WTC11 (cell line): ENCODE measurements around the gene UQCRQ. TPM values are rescaled to one million over a fixed set of nuclear protein-coding genes. Genes with fewer than 3 reads are reported as not detected.

Experiments
- ATAC-seq: fragments of 200-7000 bp; cut with Tn5 transposase; 2 replicates; pipeline ENCODE4 v1.10.0; 2021; ENCODE audit warnings: mild to moderate bottlenecking, moderate library complexity
- CTCF ChIA-PET: fragments of 300-600 bp; sonication (Branson Sonifier 250); formaldehyde crosslinking; loops from one replicate; lab custom pipeline; 2021; ENCODE audit warnings: antibody characterized with exemption; lab: Charles Lee
- POLR2A ChIA-PET: fragments of 350-600 bp; sonication (Branson Sonifier 250); formaldehyde crosslinking; loops from one replicate; lab custom pipeline; 2021; ENCODE audit warnings: antibody characterized with exemption; lab: Charles Lee
- DNase-seq: peaks from one replicate; pipeline ENCODE4 v3.0.0; 2021; ENCODE audit warnings: low spot score
- H3K27ac Mint-ChIP-seq: 2 replicates; pipeline ENCODE4 v1.8.0; 2021; ENCODE audit warnings: mixed read lengths
- H3K27me3 Mint-ChIP-seq: 2 replicates; pipeline ENCODE4 v1.8.0; 2021; ENCODE audit warnings: low read depth, mild to moderate bottlenecking, moderate library complexity, mixed read lengths
- H3K36me3 Mint-ChIP-seq: 2 replicates; pipeline ENCODE4 v1.8.0; 2021; ENCODE audit warnings: mixed read lengths
- H3K4me1 Mint-ChIP-seq: 2 replicates; pipeline ENCODE4 v1.8.0; 2022; ENCODE audit warnings: mixed read lengths
- H3K4me3 Mint-ChIP-seq: 2 replicates; pipeline ENCODE4 v1.8.0; 2021; ENCODE audit warnings: mild to moderate bottlenecking, moderate library complexity, mixed read lengths
- H3K9me3 Mint-ChIP-seq: 2 replicates; pipeline ENCODE4 v1.8.0; 2021; ENCODE audit warnings: mixed read lengths
- ATF1 ChIP-seq: sonication (generic); formaldehyde crosslinking; IDR thresholded peaks from 2 replicates; pipeline ENCODE4 v1.8.1; 2023; ENCODE audit warnings: mild to moderate bottlenecking, moderate library complexity, missing genetic modification reagents
- CBFB ChIP-seq: sonication (generic); formaldehyde crosslinking; IDR thresholded peaks from 2 replicates; pipeline ENCODE4 v1.8.1; 2022; ENCODE audit warnings: mild to moderate bottlenecking, low read depth, missing genetic modification reagents
- CREB1 ChIP-seq: sonication (generic); formaldehyde crosslinking; IDR thresholded peaks from 2 replicates; pipeline ENCODE4 v1.8.0; 2023; ENCODE audit warnings: mild to moderate bottlenecking, missing genetic modification reagents
- GABPB1 ChIP-seq: sonication (generic); formaldehyde crosslinking; IDR thresholded peaks from 2 replicates; pipeline ENCODE4 v1.8.1; 2023; ENCODE audit warnings: mild to moderate bottlenecking, missing genetic modification reagents
- IRF2 ChIP-seq: sonication (generic); formaldehyde crosslinking; IDR thresholded peaks from 2 replicates; pipeline ENCODE4 v1.8.0; 2022; ENCODE audit warnings: low read depth, missing genetic modification reagents, borderline replicate concordance
- JAZF1 ChIP-seq: fragments of 250-450 bp; sonication (Bioruptor Pico); IDR thresholded peaks from 2 replicates; pipeline ENCODE4 v1.9.0; 2021; ENCODE audit warnings: moderate library complexity, mild to moderate bottlenecking, inconsistent platforms
- total RNA-seq: library from RNA; stranded (reverse); gene quantifications from 3 replicates; pipeline ENCODE4 v1.2.3, GENCODE V29; 2021
- TF ChIP-seq, protein P1 (sequence below): sonication (generic); formaldehyde crosslinking; IDR thresholded peaks from 2 replicates; pipeline ENCODE4 v1.8.0; 2022; ENCODE audit warnings: mild to moderate bottlenecking, missing genetic modification reagents
- TF ChIP-seq, protein P2 (sequence below): sonication (generic); formaldehyde crosslinking; IDR thresholded peaks from 2 replicates; pipeline ENCODE4 v1.8.1; 2022; ENCODE audit warnings: missing genetic modification reagents, borderline replicate concordance
- TF ChIP-seq, protein P3 (sequence below): fragments of 250-450 bp; sonication (Bioruptor Pico); IDR thresholded peaks from 2 replicates; pipeline ENCODE4 v1.9.0; 2021; ENCODE audit warnings: mild to moderate bottlenecking
- TF ChIP-seq, protein P4 (sequence below): sonication (generic); formaldehyde crosslinking; IDR thresholded peaks from 2 replicates; pipeline ENCODE4 v1.8.0; 2023; ENCODE audit warnings: missing genetic modification reagents, mild to moderate bottlenecking, borderline replicate concordance
- TF ChIP-seq, protein P5 (sequence below): sonication (generic); formaldehyde crosslinking; IDR thresholded peaks from 2 replicates; pipeline ENCODE4 v1.8.0; 2022; ENCODE audit warnings: mild to moderate bottlenecking, missing genetic modification reagents
- TF ChIP-seq, protein P6 (sequence below): sonication (generic); formaldehyde crosslinking; conservative IDR thresholded peaks from 2 replicates; pipeline ENCODE4 v1.8.1; 2023; ENCODE audit warnings: mild to moderate bottlenecking, low read depth, missing genetic modification reagents, moderate library complexity

UQCRQ gene
- total RNA-seq, 1 experiment from 2014 or later: 256 TPM

DNA sequence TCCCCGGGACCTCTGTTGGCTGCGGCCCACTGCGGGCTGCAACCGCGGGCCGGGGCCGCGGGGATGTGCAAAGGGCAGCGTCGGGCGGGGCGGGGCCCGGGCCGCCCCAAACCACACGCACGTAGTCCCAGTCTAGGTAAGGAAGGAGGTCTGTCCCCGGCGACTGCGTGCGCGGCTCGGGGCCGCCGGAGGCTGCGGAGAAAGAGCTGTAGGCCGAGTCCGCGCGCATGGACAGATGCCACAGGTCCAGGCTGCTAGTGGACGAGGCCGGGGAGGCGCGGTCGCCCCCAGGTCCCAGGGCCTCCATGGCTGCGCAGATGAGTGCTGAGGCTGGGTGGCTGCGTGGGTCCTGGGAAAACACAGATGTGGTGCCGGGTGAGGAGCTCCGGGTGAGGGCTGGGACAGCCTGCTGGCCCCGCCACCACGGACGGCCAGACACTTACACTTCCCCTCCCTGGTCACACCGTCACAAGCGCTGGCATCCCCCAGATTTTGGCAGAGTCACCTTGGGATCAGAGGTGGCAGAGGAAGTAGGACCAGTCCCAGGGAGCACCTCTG, 40.5 kb upstream of the UQCRQ start:
- CTCF ChIA-PET: interaction anchor here (0.6 to 3.7 kb wide), 15 partner anchors 9 to 148 kb away, joined by 3 to 26 read pairs (median 4); partner anchors contain the start of genes CCNI2, GDF9, KIF3A and SOWAHA
- Mint-ChIP-seq H3K27me3 (peaks cover 70% of the 10 kb centered on the region), H3K4me3 (peak overlapping the region; percentile 52)
- TF ChIP-seq, protein P1, sequence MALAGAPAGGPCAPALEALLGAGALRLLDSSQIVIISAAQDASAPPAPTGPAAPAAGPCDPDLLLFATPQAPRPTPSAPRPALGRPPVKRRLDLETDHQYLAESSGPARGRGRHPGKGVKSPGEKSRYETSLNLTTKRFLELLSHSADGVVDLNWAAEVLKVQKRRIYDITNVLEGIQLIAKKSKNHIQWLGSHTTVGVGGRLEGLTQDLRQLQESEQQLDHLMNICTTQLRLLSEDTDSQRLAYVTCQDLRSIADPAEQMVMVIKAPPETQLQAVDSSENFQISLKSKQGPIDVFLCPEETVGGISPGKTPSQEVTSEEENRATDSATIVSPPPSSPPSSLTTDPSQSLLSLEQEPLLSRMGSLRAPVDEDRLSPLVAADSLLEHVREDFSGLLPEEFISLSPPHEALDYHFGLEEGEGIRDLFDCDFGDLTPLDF (CRISPR knock-in tag): no peak
- TF ChIP-seq CREB1 (no peak), GABPB1 (CRISPR knock-in tag) (no peak), IRF2 (CRISPR knock-in tag) (no peak), CBFB (CRISPR knock-in tag) (no peak), JAZF1 (CRISPR knock-in tag) (no peak), ATF1 (CRISPR knock-in tag) (peak; percentile 60; the same call in 1 of the 2 replicates)
- TF ChIP-seq, protein P2, sequence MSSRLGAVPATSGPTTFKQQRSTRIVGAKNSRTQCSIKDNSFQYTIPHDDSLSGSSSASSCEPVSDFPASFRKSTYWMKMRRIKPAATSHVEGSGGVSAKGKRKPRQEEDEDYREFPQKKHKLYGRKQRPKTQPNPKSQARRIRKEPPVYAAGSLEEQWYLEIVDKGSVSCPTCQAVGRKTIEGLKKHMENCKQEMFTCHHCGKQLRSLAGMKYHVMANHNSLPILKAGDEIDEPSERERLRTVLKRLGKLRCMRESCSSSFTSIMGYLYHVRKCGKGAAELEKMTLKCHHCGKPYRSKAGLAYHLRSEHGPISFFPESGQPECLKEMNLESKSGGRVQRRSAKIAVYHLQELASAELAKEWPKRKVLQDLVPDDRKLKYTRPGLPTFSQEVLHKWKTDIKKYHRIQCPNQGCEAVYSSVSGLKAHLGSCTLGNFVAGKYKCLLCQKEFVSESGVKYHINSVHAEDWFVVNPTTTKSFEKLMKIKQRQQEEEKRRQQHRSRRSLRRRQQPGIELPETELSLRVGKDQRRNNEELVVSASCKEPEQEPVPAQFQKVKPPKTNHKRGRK (CRISPR knock-in tag): no peak
- TF ChIP-seq, protein P3, sequence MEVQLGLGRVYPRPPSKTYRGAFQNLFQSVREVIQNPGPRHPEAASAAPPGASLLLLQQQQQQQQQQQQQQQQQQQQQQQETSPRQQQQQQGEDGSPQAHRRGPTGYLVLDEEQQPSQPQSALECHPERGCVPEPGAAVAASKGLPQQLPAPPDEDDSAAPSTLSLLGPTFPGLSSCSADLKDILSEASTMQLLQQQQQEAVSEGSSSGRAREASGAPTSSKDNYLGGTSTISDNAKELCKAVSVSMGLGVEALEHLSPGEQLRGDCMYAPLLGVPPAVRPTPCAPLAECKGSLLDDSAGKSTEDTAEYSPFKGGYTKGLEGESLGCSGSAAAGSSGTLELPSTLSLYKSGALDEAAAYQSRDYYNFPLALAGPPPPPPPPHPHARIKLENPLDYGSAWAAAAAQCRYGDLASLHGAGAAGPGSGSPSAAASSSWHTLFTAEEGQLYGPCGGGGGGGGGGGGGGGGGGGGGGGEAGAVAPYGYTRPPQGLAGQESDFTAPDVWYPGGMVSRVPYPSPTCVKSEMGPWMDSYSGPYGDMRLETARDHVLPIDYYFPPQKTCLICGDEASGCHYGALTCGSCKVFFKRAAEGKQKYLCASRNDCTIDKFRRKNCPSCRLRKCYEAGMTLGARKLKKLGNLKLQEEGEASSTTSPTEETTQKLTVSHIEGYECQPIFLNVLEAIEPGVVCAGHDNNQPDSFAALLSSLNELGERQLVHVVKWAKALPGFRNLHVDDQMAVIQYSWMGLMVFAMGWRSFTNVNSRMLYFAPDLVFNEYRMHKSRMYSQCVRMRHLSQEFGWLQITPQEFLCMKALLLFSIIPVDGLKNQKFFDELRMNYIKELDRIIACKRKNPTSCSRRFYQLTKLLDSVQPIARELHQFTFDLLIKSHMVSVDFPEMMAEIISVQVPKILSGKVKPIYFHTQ (CRISPR knock-in tag): no peak
- TF ChIP-seq, protein P4, sequence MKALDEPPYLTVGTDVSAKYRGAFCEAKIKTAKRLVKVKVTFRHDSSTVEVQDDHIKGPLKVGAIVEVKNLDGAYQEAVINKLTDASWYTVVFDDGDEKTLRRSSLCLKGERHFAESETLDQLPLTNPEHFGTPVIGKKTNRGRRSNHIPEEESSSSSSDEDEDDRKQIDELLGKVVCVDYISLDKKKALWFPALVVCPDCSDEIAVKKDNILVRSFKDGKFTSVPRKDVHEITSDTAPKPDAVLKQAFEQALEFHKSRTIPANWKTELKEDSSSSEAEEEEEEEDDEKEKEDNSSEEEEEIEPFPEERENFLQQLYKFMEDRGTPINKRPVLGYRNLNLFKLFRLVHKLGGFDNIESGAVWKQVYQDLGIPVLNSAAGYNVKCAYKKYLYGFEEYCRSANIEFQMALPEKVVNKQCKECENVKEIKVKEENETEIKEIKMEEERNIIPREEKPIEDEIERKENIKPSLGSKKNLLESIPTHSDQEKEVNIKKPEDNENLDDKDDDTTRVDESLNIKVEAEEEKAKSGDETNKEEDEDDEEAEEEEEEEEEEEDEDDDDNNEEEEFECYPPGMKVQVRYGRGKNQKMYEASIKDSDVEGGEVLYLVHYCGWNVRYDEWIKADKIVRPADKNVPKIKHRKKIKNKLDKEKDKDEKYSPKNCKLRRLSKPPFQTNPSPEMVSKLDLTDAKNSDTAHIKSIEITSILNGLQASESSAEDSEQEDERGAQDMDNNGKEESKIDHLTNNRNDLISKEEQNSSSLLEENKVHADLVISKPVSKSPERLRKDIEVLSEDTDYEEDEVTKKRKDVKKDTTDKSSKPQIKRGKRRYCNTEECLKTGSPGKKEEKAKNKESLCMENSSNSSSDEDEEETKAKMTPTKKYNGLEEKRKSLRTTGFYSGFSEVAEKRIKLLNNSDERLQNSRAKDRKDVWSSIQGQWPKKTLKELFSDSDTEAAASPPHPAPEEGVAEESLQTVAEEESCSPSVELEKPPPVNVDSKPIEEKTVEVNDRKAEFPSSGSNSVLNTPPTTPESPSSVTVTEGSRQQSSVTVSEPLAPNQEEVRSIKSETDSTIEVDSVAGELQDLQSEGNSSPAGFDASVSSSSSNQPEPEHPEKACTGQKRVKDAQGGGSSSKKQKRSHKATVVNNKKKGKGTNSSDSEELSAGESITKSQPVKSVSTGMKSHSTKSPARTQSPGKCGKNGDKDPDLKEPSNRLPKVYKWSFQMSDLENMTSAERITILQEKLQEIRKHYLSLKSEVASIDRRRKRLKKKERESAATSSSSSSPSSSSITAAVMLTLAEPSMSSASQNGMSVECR (CRISPR knock-in tag): no peak
- TF ChIP-seq, protein P5, sequence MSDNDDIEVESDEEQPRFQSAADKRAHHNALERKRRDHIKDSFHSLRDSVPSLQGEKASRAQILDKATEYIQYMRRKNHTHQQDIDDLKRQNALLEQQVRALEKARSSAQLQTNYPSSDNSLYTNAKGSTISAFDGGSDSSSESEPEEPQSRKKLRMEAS (CRISPR knock-in tag): 0 out of 2 replicates have a peak, but pooled peaks have one; percentile 45
- TF ChIP-seq, protein P6, sequence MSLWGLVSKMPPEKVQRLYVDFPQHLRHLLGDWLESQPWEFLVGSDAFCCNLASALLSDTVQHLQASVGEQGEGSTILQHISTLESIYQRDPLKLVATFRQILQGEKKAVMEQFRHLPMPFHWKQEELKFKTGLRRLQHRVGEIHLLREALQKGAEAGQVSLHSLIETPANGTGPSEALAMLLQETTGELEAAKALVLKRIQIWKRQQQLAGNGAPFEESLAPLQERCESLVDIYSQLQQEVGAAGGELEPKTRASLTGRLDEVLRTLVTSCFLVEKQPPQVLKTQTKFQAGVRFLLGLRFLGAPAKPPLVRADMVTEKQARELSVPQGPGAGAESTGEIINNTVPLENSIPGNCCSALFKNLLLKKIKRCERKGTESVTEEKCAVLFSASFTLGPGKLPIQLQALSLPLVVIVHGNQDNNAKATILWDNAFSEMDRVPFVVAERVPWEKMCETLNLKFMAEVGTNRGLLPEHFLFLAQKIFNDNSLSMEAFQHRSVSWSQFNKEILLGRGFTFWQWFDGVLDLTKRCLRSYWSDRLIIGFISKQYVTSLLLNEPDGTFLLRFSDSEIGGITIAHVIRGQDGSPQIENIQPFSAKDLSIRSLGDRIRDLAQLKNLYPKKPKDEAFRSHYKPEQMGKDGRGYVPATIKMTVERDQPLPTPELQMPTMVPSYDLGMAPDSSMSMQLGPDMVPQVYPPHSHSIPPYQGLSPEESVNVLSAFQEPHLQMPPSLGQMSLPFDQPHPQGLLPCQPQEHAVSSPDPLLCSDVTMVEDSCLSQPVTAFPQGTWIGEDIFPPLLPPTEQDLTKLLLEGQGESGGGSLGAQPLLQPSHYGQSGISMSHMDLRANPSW: no peak
- TF ChIP-seq, all 79 proteins: peak for 2
- ATAC-seq (peak; percentile 6), DNase-seq (peak; percentile 49)
- Mint-ChIP-seq H3K36me3 (no peaks in the 10 kb centered on the region), H3K4me1 (peaks cover 12% of the 10 kb centered on the region), H3K9me3 (no peaks in the 10 kb centered on the region), H3K27ac (no peak overlapping the region)
- POLR2A ChIA-PET: interaction anchor here (0.6 to 1.6 kb wide), 4 partner anchors 13 to 58 kb away, joined by 3 to 13 read pairs (median 3); partner anchors contain the start of genes GDF9, SOWAHA and UQCRQ
